HL-60 (cell line): ENCODE measurements around the gene G6PC2.
"Not testable (repeated sequence)": the region's sequence is repeated elsewhere in the genome, so short reads cannot be mapped to it uniquely, and the experiment has no call there.

Experiments
- DNase-seq, 2 experiments: peaks; one replicate each; pipeline ENCODE4 v3.0.0-alpha.2; 2010 to 2020; ENCODE audit warnings: low read depth in 1 of 2, low spot score in 1 of 2
- H3K27ac ChIP-seq: fragments of 250-450 bp; sonication (Bioruptor Pico); replicated peaks from 2 replicates; pipeline ENCODE4 v1.5.1; 2020; ENCODE audit warnings: mild to moderate bottlenecking, moderate library complexity
- H3K27me3 ChIP-seq: fragments of 250-450 bp; sonication (Bioruptor Pico); 2 replicates; pipeline ENCODE4 v1.5.1; 2021; ENCODE audit warnings: mild to moderate bottlenecking, moderate library complexity; ENCODE audit not compliant: insufficient read depth, poor library complexity, severe bottlenecking
- H3K4me3 ChIP-seq: replicated peaks from 2 replicates; pipeline ENCODE4 v1.5.1; 2011; ENCODE audit warnings: mild to moderate bottlenecking, control low read depth, low read length; ENCODE audit not compliant: insufficient read depth
- GABPA ChIP-seq: IDR thresholded peaks from 2 replicates; pipeline ENCODE4 v1.6.1; 2012; ENCODE audit warnings: low read depth
- POLR2AphosphoS5 ChIP-seq: IDR thresholded peaks from 2 replicates; pipeline ENCODE4 v1.6.1; 2012; ENCODE audit warnings: low read depth
- SPI1 ChIP-seq: IDR thresholded peaks from 2 replicates; pipeline ENCODE4 v1.6.1; 2012; ENCODE audit warnings: low read depth, mild to moderate bottlenecking, borderline replicate concordance
- TF ChIP-seq, protein P1 (sequence below): IDR thresholded peaks from one replicate; pipeline ENCODE4 v1.5.1; 2011; ENCODE audit warnings: low read length, control low read depth, inconsistent platforms; ENCODE audit not compliant: insufficient read depth
- TF ChIP-seq, protein P2 (sequence below): IDR thresholded peaks from 2 replicates; pipeline ENCODE4 v1.6.1; 2012; ENCODE audit warnings: low read depth; ENCODE audit not compliant: insufficient replicate concordance

G6PC2 gene

GRCh38 chr2:168870824-168871223 is 30.3 kb upstream of the G6PC2 start:
- DNase-seq, H3K27ac ChIP-seq: not testable (repeated sequence)

DNA sequence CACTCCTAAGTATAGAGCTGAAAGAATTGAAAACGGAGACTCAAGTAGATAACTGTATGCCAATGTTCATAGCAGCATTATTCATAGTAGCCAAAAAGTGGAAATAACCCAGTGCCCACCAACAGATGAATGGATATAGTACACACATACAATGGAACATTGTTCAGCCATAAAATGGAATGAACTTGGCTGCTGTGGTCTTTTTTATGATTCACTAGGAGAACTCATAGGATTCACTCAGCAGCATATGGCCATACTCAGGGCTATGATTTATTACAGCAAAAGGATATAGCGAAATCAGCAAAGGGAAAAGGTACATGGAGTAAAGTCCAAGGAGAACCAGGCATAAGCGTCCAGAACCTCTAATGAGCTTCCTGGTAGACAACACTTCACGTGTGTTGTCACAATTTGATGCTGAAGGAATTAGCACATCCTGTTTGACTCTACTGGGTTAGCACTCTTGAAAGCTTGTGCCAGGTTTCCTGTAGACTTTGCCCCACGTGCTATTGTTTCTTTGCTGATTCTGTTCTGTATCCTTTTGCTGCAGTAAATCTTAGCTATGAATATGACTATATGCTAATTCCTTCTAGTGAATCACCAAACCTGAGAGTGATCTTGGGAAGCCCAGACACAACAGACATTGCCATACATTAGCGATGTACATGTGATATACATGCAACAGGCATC is 26.6 kb upstream of the G6PC2 start:
- H3K4me3 ChIP-seq = no peak overlapping the region
- no peaks in the 10 kb centered on the region for H3K27me3 ChIP-seq
- no peak overlapping the region for H3K27ac ChIP-seq
- TF ChIP-seq, protein P1, sequence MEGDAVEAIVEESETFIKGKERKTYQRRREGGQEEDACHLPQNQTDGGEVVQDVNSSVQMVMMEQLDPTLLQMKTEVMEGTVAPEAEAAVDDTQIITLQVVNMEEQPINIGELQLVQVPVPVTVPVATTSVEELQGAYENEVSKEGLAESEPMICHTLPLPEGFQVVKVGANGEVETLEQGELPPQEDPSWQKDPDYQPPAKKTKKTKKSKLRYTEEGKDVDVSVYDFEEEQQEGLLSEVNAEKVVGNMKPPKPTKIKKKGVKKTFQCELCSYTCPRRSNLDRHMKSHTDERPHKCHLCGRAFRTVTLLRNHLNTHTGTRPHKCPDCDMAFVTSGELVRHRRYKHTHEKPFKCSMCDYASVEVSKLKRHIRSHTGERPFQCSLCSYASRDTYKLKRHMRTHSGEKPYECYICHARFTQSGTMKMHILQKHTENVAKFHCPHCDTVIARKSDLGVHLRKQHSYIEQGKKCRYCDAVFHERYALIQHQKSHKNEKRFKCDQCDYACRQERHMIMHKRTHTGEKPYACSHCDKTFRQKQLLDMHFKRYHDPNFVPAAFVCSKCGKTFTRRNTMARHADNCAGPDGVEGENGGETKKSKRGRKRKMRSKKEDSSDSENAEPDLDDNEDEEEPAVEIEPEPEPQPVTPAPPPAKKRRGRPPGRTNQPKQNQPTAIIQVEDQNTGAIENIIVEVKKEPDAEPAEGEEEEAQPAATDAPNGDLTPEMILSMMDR = no peak
- no peak for TF ChIP-seq GABPA
- TF ChIP-seq, protein P2, sequence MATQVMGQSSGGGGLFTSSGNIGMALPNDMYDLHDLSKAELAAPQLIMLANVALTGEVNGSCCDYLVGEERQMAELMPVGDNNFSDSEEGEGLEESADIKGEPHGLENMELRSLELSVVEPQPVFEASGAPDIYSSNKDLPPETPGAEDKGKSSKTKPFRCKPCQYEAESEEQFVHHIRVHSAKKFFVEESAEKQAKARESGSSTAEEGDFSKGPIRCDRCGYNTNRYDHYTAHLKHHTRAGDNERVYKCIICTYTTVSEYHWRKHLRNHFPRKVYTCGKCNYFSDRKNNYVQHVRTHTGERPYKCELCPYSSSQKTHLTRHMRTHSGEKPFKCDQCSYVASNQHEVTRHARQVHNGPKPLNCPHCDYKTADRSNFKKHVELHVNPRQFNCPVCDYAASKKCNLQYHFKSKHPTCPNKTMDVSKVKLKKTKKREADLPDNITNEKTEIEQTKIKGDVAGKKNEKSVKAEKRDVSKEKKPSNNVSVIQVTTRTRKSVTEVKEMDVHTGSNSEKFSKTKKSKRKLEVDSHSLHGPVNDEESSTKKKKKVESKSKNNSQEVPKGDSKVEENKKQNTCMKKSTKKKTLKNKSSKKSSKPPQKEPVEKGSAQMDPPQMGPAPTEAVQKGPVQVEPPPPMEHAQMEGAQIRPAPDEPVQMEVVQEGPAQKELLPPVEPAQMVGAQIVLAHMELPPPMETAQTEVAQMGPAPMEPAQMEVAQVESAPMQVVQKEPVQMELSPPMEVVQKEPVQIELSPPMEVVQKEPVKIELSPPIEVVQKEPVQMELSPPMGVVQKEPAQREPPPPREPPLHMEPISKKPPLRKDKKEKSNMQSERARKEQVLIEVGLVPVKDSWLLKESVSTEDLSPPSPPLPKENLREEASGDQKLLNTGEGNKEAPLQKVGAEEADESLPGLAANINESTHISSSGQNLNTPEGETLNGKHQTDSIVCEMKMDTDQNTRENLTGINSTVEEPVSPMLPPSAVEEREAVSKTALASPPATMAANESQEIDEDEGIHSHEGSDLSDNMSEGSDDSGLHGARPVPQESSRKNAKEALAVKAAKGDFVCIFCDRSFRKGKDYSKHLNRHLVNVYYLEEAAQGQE = no peak
- no peak for TF ChIP-seq SPI1
- no peak for TF ChIP-seq POLR2AphosphoS5
- DNase-seq = no peak

More at GRCh38 chr2:168870824-168871223, 30.3 kb upstream of the G6PC2 start:
- H3K27me3 ChIP-seq, H3K4me3 ChIP-seq: not testable (repeated sequence)

DNA sequence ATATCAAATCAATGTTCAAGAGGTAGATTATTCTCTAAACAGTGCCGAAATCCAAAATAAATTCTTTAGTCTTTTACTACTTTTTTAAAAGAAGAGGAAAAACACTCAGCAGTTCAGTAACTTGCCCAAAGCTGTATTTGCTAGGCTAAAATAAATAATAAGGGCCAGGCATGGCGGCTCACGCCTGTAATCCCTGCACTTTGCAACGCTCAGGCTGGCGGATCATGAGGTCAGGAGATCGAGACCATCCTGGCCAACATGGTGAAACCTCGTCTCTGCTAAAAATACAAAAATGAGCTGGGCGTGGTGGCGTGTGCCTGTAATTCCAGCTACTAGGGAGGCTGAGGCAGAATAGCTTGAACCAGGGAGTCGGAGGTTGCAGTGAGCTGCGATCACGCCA is 18.9 kb upstream of the G6PC2 start:
- H3K27me3 ChIP-seq, H3K4me3 ChIP-seq, H3K27ac ChIP-seq, DNase-seq: not testable (repeated sequence)

DNA sequence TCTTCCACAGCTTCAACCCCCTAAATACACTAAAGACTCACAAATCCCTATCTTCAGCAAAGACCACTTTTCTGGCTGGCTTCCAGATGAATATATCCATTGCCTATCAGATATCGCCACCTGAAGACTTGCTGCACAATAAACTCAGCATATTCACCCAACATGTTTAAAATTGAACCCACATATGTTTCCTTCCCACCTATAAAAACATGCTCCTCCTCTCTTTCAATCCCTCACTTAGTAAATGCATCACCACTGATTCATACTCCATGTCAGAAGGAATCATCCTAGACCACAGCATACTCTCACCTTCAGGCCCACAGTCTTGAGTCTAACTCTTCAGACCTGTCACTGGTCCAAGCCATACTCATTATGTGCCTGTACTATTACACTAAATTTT is 16.1 kb upstream of the G6PC2 start:
- Histone ChIP-seq H3K27me3 (no peaks in the 10 kb centered on the region), H3K27ac (no peak overlapping the region), H3K4me3 (no peak overlapping the region)
- TF ChIP-seq, protein P2 = no peak
- TF ChIP-seq, protein P1 = no peak
- TF ChIP-seq POLR2AphosphoS5 = no peak
- no peak for TF ChIP-seq GABPA
- TF ChIP-seq SPI1 = no peak
- no peak for DNase-seq

DNA sequence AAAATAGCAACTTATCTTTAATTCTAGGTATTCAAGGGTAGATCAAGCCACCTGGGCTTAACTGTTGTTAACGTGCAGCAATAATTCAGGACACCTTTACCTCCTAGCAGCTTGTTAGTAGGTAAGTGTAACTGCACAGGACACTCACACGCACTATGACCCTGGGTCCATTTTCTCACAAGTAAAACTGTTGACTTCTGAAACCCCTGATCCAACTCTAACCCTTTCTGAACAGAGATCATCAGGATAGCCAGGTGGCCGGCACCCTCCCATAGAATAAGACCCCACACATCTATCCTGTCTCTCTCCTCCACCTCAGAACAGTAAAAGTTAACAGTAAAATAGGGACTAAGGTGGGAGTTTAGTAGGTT is 11.5 kb upstream of the G6PC2 start:
- no peak for DNase-seq
- H3K27me3 ChIP-seq = no peaks in the 10 kb centered on the region
- TF ChIP-seq POLR2AphosphoS5 (no peak), SPI1 (no peak), GABPA (no peak)
- TF ChIP-seq, protein P2 = no peak
- TF ChIP-seq, protein P1 = no peak
- peak overlapping the region; percentile 89 for H3K4me3 ChIP-seq
- peak overlapping the region; percentile 80 for H3K27ac ChIP-seq
